Measurements from ENCODE around the gene BRSK2. TPM values are rescaled to one million over a fixed set of nuclear protein-coding genes. Genes with fewer than 3 reads are reported as not detected.

Gene BRSK2
- total RNA-seq, 1 experiment from 2014 or later, result not detected

GRCh38 chr11:1482581-1483444 lies 93.1 kb downstream of the BRSK2 start:
- DNase-seq (ENCODE audit: low read depth), result no peak

GRCh38 chr11:1483445-1483961 lies 93.8 kb downstream of the BRSK2 start:
- no peak for DNase-seq (ENCODE audit: low read depth)

- DNase-seq (ENCODE audit: low read depth), result no peak
Measured at GRCh38 chr11:1484061-1484671, 94.4 kb downstream of the BRSK2 start.

- DNase-seq (ENCODE audit: low read depth), result no peak
Measured at GRCh38 chr11:1484695-1485503, 95.2 kb downstream of the BRSK2 start.

DNA sequence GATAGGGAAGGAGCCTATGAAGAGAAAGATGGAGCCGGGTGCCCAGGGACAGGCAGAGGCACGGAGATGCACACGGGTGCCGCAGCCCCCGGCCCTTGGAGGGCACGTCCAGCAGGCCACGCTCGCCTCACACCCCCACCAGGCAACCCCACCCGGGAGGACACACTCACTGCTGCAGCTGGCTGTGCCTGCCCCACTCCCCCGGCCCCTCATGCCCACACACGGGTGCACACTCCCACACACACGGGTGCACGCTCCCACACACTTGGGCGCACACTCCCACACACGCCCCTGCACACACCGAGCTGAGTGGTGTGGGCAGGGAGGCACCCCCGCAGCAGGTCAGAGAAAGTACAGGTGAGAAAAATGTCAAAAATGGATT lies 95.8 kb downstream of the BRSK2 start:
- no peak for DNase-seq (ENCODE audit: low read depth)

GRCh38 chr11:1486054-1486825 lies 96.5 kb downstream of the BRSK2 start, which contains the start of gene MOB2:
Gene MOB2, minus strand, starts transcription at chr11:1486779. Its CDS starts 223 bp downstream, at chr11:1486556.
- no peak for DNase-seq (ENCODE audit: low read depth)

DNA sequence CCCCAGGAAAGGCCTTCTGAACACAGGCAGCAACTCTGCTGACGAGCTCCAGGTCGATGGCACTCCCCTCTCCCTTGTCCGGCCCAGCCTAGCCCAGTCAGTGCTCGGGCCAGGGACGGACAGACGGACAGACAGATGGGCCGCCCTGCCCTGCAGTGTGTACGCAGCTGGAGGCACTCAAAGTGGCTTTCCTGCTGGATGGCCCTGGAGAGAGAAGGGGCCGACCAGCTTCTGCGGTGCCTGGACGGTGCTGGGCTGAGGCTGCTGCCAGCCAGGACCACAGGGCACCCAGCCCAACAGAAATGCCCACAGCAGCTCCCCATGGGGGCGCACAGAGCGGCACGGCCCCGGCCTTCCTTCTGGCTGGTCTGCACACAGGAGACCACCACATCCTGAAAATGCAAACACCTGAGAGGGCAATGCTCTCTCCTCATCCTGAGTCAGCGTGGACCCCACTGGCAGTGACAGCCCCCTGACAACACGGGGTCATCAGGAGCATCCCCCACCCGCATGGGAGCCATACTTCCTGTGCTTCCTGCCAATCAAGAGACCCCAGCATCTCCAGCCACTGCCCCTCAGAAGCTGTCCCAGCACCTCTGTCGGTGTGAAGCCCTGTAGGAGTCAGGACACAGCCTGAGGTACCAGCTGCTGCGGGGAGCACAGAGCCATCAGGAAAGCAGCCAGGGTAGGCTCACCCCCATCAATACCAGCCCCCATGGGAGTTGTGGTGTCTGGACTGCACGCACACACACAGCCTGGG lies 97.5 kb downstream of the BRSK2 start:
- DNase-seq (ENCODE audit: low read depth), result no peak

DNA sequence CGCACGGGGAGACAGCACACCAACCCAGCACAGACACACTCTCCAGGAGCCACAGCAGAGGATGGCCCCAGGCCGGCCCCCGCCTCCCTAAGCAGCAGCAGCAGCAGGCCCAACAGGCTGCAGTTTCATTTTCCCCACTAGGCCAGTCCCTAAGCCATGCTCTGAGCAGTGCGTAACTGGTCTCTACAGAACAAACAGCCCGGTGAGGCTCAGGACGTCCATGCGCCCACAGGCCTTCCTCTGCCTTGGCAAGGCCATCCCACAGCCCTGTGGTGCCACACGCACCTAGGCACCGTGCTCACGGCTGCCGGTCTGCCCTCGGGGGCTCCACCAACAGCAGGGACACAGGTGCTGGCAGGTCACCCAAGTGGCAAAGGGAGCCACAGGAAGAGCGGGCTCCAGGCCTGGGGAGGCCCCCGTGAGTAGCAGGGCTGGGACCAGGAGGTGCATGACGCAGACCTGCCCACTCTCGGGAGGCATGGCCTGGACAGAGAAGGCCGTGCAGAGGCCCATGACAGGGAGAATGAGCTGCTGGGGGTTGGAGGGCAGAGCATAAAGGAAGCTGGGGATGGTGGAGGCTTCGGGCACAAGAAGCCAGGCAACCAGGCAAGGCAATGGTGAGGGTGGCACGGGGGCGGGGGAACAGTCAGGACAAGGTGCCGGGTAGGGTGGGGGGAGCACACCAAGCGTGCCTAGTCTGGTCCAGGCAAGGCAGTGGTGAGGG lies 98.3 kb downstream of the BRSK2 start:
- DNase-seq (ENCODE audit: low read depth), result no peak

DNA sequence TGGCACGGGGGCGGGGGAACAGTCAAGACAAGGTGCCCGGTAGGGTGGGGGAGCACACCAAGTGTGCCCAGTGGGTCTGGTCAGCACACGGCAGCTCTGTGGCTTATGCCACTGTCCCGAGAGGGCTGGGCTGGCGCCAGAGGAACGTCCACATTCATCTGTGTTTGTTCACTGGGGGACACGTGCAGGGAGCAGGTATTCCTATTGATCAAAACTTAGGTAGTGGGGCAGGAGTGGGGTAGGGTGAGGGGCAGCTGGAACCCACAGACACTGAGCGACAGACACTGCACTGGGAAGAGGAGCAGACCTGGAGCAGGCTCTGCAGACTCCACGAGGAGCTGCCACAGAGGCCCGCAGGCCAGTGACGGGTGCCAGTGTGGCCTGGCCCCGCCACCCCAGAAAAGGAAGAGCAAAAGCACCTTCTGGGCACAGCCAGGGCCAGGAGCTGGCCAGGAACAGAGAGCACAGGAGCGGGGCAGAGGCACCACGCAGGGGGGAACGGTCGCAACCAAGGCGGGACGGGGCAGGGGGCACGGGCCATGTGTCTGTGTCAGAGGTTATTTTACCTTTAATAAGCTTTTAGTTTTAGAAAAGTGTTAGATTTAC lies 98.9 kb downstream of the BRSK2 start:
- no peak for DNase-seq (ENCODE audit: low read depth)

DNA sequence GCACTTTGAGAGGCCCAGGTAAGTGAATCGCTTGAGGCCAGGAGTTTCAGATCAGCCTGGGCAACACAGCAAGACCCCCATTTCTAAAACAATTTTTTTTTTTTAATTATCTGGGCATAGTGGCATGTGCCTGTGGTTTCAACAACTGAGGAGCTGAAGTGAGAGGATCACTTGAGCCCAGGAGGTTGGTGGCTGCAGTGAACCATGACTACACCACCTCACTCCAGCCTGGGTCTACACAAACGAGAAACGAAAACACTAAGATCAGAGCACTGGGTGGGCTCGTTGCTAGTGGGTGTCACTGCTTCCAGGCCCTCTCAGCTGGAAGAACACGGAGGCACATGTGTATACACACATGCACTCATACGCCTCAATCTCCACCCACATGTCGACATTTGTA lies 100.9 kb downstream of the BRSK2 start:
- no peak for DNase-seq (ENCODE audit: low read depth)

DNA sequence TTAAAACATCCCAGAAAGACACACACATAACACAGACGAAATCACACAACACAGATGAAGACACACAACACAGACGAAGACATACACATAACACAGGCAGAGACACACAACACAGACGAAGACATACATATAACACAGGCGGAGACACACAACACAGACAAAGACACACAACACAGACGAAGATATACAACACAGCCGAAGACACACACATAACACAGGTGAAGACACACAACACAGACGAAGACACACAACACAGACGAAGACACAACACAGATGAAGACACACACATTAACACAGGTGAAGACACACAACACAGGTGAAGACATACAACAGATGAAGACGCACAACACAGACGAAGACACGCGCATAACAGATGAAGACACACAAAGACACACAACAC lies 101.6 kb downstream of the BRSK2 start:
- no peak for DNase-seq (ENCODE audit: low read depth)

DNA sequence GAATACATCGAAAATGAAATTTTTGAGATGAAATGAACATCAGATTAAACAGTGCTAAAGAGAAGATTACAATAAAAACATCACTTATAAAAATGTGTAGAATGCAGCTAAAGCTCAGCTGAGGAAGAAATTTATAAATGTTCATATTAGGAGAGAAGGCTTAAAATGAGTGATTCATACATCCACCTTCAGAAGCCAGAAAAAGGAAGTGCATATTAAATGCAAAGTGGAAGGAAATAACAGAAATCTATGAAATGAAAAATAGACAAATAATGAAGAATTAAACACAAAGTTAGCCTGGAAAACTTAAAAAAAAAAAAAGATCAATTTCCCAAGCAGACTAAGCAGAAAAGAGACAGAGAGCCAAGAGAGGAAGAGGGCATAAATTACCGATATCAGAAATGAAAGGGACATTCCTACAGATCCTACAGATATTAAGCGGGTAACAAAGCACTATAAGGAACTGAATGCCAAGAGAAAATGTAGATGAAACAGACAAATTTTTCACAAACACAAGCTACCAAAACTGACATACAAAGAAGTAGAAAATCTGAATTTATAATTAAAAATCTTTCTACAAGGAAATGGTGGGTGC lies 104.0 kb downstream of the BRSK2 start:
- DNase-seq (ENCODE audit: low read depth), result no peak

- no peak for DNase-seq (ENCODE audit: low read depth)
Measured at GRCh38 chr11:1494650-1495049, 104.9 kb downstream of the BRSK2 start.

- DNase-seq (ENCODE audit: low read depth), result no peak
Measured at GRCh38 chr11:1496091-1496760, 106.5 kb downstream of the BRSK2 start.

- DNase-seq (ENCODE audit: low read depth), result no peak
Measured at GRCh38 chr11:1496761-1497095, 107.0 kb downstream of the BRSK2 start.

- no peak for DNase-seq (ENCODE audit: low read depth)
Measured at GRCh38 chr11:1497600-1497999, 107.9 kb downstream of the BRSK2 start.

DNA sequence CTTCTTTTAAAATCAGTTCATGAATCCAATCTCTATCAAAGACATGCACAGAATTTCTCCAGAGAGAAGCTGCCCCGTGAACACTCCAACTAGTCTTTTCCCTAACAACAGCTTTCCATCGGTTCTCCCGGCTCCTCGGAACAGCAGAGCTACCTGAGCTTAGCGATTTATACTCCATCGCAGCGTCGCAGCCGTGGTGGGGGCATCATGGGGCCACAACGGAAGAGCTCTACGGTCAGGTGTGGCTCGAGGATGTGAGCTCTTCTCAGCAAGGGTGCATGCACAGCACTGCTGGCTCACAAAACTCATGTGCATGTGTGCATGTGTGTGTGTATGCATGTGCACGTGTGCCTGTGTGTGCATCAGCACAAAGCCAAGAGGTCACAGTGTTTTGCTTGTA lies 108.5 kb downstream of the BRSK2 start:
- DNase-seq (ENCODE audit: low read depth), result no peak

DNA sequence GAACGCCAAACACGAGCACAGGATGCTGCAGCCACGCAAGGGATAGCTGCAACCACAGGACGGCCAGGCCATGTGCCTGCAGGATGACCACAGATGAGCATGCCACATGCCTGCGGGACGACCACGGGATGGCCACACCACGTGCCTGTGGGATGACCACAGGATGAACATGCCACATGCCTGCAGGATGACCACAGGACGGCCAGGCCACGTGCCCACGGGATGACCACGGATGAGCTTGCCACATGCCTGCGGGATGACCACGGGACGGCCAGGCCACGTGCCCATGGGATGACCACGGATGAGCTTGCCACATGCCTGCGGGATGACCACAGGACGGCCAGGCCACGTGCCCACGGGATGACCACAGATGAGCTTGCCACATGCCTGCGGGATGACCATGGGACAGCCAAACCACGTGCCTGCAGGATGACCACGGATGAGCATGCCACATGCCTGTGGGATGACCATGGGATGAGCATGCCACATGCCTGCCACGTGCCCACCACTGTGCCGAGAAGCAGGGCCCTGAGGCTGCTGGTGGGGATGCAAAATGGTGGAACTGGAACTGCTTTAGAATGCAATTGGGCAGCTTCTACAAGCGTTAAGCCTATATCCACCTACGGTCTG lies 109.6 kb downstream of the BRSK2 start:
- DNase-seq (ENCODE audit: low read depth), result no peak

All from RPMI7951 (cell line).